ENCODE measurements around the gene SLC25A21.

Gene SLC25A21

DNA sequence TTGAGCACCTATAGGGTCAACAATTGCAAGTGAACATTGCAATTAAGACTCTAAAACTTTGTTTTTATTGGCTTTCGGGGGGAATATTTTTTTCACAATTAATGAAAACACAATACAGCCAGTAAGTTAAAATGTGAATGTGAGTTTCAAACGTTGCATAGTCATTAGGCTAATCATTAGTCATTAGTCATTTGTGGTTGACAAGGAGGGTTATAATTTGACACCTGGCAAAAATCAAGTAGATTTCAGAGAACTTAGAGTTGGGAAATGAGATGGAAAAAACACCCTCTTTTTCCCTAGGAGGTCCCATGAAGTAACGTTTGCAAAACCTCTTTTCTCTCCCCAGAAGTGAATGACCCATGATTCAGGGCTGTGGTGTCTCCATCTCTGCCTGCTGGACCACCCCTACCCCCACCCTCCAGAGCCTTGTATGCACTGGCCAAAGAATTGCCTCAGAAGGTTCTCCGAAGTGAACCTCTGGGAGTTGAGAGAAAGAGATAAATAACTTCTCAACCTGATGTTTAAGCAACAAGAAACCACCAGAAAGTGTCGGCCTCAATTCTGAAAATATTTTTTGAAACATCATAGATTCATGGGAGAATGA, 314.5 kb downstream of the SLC25A21 start:
- DNase-seq: no peak

DNA sequence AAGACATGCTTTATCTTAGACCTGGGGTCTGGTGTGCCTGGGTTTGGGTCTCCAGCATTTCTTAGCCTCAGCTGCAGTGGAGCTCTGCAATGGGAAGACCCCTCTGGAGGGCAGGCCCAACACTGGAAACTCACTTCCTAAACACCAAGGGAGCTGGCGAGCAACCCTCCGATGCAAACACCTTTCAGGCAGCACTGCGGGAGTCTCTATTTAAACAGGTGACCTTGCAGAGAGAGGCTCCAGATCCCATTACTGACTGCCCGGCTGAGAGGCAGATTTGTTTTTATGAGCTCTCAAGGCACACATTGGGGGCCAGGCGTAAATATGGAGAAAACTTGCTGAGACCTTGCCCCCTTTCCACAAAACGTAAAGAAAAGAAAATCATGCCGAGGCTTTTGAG, 315.3 kb downstream of the SLC25A21 start:
- DNase-seq: no peak

DNA sequence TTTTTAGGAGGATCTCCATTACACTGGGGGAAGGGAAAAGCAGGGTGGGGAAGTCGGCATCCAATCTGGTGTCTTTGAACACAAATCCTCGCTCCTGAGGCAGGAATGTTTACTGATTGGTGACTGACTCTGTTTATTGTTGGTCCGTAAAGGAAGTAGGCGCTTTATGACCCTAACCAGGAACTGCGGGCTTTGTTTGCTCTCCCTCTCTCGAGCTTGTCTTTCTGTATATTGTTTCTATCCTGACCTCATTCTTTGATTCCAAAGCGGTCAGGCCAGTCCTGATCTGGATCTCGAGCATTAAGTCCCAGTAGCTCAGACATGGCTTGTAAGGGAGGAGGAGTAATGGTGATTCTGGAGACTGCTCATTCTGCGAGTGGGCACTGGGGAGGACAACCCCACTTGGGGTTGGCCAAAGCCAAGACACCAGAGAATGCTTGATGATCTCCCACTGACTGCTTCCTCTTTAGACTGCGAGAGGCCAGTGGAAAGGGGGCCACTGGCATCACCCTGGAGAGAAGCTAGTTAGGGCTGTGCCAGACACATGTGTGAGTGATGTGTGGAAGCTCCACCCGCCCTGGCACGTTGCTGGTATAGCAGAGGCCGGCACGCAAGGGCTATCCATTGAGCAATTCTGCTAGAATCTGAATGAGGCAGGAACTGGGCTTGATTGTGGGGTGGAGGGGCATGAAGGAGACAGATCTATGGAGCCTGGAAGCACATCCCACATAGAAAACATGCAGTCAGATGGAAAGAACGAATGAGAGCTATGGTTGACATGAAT, 316.1 kb downstream of the SLC25A21 start:
- no peak for DNase-seq

DNA sequence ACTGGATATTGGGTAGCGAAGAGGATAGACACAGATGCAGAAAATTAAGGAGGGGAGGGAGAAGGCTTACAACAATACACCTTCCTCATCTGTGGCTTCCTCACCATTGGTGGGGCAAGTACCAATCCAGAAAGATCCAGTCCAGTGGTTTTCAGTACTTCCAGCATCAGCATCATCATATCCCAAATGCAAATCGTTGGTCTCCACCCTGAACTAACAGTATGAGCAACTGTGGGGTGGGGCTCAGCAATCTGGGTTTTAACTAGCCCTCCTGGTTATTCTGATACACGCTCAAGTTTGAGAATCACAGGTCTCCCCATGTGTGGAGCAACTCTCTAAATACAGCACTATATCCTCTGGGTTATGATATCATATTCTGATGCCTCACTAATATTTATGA, 317.0 kb downstream of the SLC25A21 start:
- DNase-seq: no peak

DNA sequence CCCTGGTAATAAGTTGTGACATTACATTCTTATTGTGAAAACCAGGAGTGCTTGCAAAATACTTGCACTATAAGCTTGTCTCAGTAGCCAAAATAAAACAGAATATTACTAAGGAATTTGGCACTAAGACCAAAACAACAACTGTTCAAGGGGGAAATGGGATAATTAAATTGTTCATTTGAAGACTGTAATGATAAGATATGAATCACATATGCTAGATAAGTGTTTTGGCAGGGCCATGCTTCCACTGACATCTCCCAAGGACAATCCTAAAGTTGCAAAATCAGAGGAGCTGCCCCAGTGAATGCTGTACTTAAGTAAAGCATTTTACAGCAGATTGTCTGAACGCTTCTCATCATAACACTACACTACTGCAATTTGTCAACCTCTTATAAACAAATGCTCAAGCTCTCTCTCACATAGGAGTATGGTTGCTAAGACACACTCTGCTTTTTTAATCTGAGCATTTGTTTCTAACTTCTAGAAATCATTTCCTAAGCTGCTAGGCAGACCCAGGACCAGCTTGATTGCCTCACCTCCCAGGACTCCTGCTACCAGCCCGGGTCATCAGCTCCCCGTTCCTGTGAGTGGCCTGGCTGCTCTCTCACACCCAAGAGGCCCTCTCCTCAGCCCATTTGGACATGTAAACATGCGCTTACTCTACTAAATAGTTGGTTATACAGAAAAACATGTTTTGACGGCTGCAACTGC, 319.3 kb downstream of the SLC25A21 start:
- DNase-seq: no peak

DNA sequence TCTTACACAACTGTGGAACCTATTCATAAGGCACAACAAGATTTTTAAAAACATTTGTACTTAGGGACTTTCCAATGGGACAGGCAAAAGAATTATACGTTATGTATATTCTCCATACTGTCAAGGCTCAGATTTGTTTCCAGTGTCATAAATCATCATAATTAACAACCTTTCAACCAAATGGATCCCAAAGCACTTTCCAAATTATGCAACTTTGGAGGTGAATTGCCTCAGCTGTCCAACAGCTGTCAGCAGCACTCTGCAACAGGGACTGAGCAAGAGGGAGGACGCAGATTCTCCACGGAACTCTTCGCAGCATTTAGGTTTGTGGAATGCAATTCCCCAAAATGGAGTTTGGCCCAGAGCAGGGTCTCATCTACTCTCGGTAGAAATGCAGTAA, 324.2 kb downstream of the SLC25A21 start:
- DNase-seq: no peak

DNA sequence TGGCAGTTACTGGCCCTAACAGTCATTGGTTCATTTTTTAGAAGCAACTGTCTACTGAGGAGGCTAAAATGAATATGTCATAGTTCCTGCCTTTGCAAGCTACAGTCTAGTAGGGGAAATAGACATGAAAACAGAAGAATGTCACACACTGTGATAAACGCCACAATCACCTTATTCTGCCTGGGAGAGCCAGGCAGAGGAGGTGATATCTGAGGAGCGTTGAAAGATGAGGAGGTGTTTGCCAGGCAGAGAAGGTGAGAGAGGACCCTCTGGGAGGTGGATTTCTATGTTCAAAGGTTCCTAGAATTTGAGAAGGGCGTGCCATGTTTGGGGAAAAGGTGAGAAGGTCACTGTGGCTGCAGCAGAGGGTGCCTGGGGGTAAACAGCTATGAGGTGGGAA, 325.0 kb downstream of the SLC25A21 start:
- DNase-seq: no peak

DNA sequence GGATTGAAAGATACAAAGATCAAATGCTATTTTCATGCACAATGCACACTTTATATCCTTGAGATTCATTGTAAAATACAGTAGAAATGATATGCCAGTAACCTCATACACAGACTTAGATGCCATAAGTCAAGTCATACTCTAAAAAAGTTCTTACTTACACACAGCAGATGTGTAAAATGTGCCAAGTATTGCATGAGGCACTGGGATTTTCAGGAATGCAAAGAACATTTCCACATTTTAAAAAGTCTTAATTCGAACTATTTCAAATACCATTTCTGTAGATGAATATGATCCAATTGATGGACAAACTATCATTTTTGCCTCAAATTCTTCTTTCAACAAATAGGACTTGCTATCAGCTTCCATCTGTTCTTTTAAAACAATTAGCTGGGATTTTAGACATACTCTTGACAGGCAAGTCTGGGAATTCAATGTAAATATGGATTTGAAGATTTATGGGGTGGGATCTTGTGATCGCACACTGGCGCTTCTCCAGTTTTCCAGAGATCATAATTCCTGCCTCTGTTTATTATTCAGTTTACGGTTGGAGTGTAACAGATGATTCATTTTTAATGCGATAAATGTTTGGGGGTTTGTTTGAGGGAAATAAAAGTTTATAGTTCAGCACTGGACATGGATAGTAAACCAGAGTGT, 326.9 kb downstream of the SLC25A21 start:
- DNase-seq: no peak

DNA sequence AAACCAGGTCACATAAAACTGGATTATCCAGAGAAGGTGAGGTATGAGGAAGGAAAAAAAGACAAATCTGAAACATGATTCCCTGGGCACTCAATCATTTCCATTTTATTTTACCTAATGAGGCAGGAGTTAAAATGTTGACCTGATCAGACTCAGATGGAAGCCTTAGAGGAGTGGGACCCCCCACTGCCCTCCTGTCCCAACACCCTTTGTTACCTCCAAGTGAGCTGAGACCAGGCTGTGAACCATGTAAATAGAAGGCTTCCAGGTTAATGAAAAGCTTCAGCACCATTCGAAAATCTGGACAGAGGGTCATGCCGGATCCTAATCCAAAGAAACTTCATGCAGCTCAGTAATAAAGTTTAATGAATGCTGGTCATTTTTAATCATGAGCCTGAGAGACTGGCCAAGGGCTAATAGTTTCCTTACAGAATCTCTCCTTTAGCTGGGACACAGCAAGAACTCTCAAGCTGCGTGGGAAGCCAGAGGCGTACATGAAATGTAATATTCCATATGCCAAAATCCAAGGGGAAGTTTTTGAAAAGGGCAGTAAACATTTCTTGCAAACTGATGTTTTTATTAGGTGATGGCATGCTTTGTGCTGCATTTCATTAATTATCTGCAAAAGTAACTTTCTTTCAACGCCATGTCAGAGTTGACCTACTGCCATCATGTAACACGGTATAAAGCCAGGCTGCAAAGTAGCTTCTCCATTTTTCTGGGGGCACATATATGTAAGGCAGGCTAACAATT, 327.8 kb downstream of the SLC25A21 start:
- no peak for DNase-seq

DNA sequence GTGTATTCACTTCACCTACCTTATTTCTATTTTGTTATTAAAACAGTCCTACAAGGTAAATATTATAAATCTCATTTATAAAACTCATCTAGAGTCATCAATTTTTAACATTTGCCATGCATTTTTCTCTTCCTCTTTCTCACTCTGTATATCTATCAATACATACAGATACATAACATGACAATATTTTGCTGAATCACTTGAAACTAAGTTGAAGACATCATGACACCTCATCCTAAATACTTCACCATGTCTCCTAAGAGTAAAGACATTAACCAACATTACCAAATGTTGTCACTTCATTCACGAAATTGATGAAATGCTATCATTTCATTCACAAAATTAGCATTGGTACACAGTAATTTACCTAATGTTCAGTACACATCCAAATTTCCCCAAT, 329.0 kb downstream of the SLC25A21 start:
- DNase-seq: no peak

DNA sequence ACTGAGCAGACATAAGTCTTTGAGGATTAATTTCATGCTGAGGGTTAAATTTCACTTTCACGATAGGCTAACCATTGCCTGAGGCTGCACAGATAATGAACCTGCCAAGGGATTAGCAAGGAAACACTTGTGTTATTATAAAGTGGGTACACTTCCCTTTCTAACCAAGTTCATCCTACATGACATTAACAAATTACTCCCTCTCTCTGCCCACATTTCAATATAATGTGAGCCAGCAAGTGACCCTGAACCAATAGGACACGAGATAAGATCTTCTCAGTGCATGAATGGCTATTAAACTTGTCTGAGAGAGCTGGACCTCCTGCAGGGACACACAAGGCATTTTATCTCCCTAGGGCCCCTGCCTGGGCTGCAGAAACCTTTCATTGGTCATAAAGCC, 337.3 kb downstream of the SLC25A21 start:
- DNase-seq: no peak

DNA sequence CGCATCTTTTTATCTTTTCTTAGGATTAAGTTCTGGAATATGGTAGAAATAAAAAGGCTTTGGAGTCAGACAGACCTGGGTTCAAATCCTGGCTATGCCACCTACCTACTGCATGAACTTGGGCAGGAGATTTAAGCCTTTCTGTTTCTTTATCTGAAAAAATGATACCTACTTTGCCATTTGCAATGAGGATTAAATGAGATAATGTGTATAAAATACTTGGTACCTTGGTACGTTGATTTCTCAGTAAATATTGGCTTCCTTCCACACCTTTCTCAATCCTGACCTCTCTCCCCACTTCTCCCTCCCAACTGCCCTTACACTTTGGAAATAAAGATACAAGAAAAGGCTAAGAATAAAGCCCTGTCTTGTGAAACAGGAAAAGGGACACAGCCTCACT, 338.1 kb downstream of the SLC25A21 start:
- no peak for DNase-seq

DNA sequence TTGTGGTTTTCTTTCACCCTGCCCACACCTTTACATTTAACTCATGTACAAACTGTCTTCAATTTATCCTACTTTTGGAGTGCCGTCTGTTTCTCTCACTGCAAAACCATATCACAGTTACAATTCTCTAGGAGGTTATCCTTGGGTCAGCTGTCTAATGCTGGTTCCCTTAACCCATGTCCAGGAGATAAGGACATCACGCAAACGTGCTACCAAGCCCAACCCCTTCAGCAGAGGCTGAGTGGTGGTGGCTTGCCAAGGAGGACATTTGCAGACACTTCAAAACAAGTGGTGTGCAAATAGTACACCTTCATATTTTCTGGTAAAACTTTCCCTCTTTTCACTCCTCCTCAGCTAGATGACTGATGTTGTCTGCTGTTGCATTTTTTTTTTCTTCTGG, 342.9 kb downstream of the SLC25A21 start:
- no peak for DNase-seq

DNA sequence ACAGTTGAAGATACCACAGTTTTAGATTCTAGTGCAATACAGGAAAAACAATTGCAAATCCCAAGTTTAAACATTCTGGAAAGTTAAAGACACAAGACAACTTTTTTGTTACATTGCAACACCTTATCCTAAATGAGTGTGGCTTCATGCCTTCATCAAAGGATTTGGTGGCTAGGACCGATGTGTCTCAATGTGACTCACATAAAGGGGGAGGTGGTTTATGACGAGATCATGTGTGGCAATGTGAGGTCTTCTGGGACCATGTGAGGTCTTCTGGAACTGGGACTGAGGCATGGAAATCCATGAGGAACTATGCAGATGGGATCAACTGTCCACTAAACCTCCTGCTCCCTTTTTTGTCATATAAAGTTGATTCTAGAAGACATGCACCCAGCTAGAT, 344.5 kb downstream of the SLC25A21 start:
- DNase-seq: no peak

DNA sequence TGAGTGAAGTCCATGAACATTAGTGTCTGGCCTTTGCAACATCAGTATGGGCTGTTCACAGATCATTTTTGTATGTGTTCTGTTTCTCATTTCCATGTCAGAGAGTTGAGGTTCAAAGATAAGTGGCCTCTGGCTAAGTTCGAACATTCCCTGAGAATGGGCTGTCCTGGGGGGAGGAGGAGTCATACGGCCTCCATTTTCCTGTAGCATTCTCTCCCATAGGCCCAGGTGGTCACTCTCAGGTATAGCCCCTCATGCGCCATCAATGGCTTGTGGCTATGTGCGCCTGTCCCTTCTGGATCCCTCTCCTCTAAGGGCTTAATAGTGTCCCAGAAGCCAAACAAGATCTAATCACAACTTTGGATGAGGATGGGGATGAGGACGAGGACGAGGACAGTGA, 345.8 kb downstream of the SLC25A21 start:
- no peak for DNase-seq

DNA sequence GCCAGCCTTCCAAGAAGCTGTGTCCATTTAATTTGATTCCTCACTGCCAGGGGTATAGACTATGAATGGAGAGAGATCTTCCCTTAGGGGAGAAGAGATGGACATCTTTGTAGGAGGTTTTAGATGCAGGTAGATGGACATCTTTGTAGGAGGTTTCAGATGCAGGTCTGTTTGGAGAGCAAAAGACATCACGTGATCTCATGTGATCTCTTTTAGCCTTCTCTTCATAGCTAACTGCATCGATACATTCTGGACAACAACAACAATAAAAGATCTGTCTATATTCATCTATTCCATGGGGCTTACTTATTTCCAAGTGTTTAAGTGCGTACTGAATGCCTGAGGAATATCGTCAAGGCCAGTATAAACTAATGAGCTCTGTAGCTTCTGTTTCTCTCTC, 347.6 kb downstream of the SLC25A21 start:
- DNase-seq: no peak

DNA sequence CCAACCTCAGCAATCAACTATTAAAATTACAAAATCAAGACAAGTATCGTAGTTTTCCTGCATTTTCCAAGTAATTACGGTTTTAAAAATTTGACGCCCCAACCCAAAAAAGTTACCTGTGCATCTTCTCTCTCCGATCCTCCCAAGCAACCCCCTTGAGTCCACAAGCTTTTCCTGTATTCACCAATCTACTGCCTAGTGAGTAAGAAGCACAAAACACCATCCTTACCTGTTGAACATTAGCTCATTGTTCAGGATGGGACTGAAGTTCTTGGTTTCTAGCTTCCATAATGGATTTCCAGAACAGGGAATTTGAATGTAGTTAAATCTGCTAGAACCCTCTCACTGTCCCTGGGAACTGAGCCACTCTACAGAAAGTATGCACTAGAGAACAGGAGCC, 348.8 kb downstream of the SLC25A21 start:
- no peak for DNase-seq

DNA sequence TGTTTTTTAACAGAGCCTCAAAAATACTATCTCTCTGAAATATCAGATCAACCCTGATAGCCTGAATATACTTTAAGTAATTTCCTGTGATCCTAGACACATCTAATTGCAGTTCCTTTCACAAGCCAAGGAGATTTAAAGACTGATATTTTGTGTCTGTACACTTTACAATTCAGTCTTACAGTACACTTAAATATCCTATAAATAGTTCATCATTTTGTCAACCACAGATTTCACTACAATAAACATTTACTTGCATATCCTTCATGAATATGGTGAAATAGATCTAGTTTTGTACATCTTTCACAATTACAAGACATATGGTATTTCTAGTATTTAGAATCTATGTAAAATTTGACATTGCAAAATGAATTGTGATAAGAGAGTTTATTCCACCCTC, 349.7 kb downstream of the SLC25A21 start:
- DNase-seq: no peak

DNA sequence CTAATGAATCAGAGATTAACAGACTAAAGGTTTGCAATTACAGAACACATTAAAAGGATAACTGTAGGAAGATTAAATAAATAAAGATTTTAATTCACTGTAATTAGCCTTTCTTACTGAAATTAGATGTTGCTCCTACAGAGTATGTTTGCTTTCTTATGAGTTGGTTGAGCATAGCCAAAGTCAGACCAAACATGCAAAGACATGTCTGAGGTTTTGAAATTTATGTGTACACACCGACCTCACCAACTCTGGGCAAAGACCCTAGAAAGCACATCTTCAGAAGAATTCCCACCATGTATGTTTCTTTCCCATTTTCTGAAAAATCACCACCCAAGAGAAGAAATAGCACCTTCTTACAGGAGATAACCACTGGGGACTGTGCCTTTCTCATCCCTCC, 351.5 kb downstream of the SLC25A21 start:
- no peak for DNase-seq

DNA sequence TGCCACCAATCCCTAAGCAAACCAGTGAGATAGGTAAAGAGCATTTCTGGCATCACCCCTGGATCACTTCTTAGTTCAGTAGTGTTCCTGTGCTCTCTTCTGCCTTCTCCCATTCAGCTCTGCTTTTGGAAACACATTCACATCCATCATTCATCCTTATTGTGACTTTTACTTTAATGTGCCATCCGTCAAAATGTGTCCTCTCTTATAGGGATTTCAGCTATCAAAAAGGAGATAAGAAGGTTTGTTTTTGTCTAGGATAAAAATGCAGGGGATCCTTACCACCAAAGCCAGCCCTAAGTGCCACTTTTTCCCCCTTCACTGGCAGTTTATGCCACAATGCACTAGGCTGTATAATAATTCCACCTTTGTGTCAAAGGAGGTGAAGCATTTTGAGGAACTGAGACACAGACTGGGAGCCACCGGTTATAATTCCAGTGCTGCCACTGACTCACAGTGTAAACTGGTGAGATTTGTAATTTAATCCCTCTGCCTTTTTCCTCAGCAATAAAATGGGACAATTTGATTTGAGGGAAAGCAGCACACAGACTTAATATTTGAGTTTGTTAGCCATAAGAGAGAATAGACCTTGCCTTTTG, 352.2 kb downstream of the SLC25A21 start:
- DNase-seq: no peak

DNA sequence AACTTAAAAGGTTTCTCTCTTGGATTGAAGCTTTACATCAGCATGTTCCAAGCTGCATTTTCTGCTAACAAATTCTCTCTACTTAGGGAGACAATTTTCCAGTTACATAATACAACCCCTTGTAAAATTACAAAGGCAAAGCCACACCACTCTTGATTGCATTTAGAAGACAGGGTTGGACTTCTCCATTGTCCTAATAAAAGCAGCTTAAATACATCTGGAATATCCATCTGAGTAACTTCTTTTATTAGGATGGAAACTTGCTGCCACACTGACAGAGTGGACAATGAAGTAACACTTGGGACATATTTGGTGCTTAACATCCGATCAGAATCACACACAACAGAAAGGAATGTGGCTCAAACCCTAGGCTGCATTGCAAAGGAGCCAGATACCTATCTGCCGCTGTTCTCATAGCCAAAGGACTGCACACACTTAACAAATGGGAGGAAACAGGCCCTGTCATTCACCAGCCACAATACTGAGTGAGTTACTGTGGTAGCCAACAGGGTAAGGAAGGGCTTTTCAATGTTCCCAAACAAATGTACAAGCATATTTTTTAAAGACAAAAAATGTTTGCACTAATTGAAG, 353.5 kb downstream of the SLC25A21 start:
- DNase-seq: no peak

DNA sequence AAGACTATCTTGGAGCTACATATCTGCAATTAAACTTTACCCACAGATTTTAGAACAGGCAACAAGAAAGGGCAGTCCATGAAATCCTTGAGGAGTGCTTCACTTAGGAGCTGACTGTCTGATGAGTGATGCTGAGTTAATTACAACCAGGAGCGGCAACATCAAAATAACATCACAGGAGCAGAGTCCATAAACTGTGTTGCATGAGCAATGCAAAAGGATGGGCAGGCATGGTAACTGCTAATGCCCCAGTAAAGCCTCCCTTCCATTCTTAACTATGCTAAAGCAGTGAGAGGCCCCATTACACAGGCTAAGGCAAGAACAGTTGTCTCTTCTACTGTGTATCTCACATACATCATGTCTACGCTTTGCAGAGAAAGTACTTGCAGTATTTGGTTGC, 354.2 kb downstream of the SLC25A21 start:
- DNase-seq: no peak

Data from T-helper 2 cell (primary cell).